DND-41 (cell line): ENCODE data around the gene SART1.
"Not testable (repeated sequence)": the region's sequence is repeated elsewhere in the genome, so short reads cannot be mapped to it uniquely, and the experiment has no call there.

Source experiments
- ATAC-seq: fragments of 200-7000 bp; cut with Tn5 transposase; 3 replicates; pipeline ENCODE4 v1.9.1; 2021; ENCODE audit warnings: low read depth; ENCODE audit not compliant: insufficient read depth
- DNase-seq: peaks from one replicate; pipeline ENCODE4 v3.0.0-alpha.2; 2020
- H2AFZ ChIP-seq: 2 replicates; pipeline ENCODE4 v1.6.0; 2012; ENCODE audit warnings: low read depth, low read length
- H3K27ac ChIP-seq: 2 replicates; pipeline ENCODE4 v1.5.1; 2012; ENCODE audit warnings: low read length, inconsistent platforms
- H3K27me3 ChIP-seq: fragments of 200-600 bp; sonication (generic); 2 replicates; pipeline ENCODE4 v1.6.0; 2012; ENCODE audit warnings: low read length, mild to moderate bottlenecking, inconsistent platforms; ENCODE audit not compliant: insufficient read depth, poor library complexity
- H3K36me3 ChIP-seq: 2 replicates; pipeline ENCODE4 v1.5.1; 2012; ENCODE audit warnings: low read length, inconsistent platforms; ENCODE audit not compliant: insufficient read depth
- H3K4me1 ChIP-seq: 2 replicates; pipeline ENCODE4 v1.5.1; 2012; ENCODE audit warnings: mild to moderate bottlenecking, low read length; ENCODE audit not compliant: insufficient read depth
- H3K4me2 ChIP-seq: 2 replicates; pipeline ENCODE4 v1.6.0; 2012; ENCODE audit warnings: mild to moderate bottlenecking, moderate library complexity, low read length, inconsistent platforms; ENCODE audit not compliant: insufficient read depth
- H3K4me3 ChIP-seq, 2 experiments: fragments of 200-600 bp in 1 of 2; shearing (Covaris generic) in 1 of 2; 2 replicates each; pipeline ENCODE4 v1.5.1; 2012 to 2016; ENCODE audit warnings: inconsistent platforms in 2 of 2, low read length in 2 of 2, mild to moderate bottlenecking in 2 of 2, low read depth in 1 of 2, moderate library complexity in 1 of 2
- H3K79me2 ChIP-seq: 2 replicates; pipeline ENCODE4 v1.6.0; 2012; ENCODE audit warnings: low read length, inconsistent platforms; ENCODE audit not compliant: insufficient read depth
- H3K9ac ChIP-seq: 2 replicates; pipeline ENCODE4 v1.6.0; 2012; ENCODE audit warnings: low read depth, mild to moderate bottlenecking, inconsistent platforms, low read length, moderate library complexity
- H3K9me3 ChIP-seq: 2 replicates; pipeline ENCODE4 v1.5.1; 2012; ENCODE audit warnings: low read length, moderate library complexity, mild to moderate bottlenecking, inconsistent platforms; ENCODE audit not compliant: insufficient read depth, severe bottlenecking
- H4K20me1 ChIP-seq: 2 replicates; pipeline ENCODE4 v1.6.0; 2012; ENCODE audit warnings: low read length; ENCODE audit not compliant: insufficient read depth
- EZH2 ChIP-seq: IDR thresholded peaks from 3 replicates; pipeline ENCODE4 v1.6.1; 2012; ENCODE audit warnings: borderline replicate concordance, low read depth, mild to moderate bottlenecking, moderate library complexity, low read length, inconsistent platforms; ENCODE audit not compliant: severe bottlenecking
- TF ChIP-seq, protein P1 (sequence below): IDR thresholded peaks from 2 replicates; pipeline ENCODE4 v1.5.1; 2012; ENCODE audit warnings: borderline replicate concordance, low read length, moderate library complexity, mild to moderate bottlenecking; ENCODE audit not compliant: poor library complexity, severe bottlenecking; ENCODE audit errors: extremely low read depth

SART1 gene

DNA sequence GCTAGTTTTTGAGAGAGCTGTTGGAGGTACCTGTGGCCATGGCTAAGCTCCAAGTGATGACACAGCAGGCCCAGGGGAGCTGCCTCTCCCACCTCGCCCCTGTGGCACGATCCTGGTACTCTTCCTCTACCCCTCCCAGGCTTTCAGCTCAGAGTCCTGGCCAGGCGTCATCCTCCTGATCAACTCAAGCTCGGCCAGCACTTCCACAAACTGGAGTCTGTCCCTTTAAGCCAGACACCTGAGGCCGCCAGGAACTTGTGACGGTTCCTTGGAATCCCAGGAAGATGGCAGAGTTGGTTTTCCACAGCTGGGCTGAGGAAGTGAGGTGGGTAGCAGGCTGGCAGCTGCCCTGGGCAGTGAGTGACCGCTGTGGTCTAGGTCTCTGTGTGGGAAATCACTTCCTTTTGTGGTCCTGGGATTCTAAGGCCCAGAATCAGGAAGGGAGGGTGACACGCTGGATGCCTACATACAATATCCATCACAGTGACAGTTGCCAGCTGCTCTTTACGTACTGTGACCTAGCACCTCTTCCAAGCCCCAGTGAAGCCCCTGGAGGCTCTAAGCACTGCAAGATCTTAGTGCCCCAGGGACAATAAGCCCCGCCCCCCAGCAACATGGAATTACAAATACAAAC lies 47.1 kb downstream of the SART1 start:
- ATAC-seq, result peak; percentile 10; the same call in 1 of the 3 replicates

DNA sequence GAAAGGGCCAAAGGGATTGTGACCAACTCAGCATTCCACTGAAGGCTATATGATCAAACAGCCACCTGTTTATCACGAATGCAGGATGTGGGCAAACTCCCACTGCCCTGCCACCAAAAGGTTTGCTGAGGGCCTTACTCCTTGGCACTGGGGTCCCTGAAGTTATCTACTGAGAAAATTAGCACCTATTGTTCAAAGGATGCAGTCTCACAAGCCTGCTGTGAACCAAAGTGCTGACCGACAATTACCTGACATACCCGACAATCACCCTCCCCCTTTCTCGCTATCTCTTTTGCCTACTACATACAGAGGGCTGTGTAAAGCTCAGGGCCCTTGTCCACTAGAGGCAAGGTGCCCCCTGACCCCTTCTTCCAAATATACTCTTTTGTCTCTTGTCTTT lies 48.5 kb downstream of the SART1 start:
- not testable (repeated sequence) for DNase-seq, ATAC-seq, H3K9me3 ChIP-seq, H2AFZ ChIP-seq, H3K36me3 ChIP-seq, H3K27me3 ChIP-seq, H3K9ac ChIP-seq, H3K4me2 ChIP-seq, H3K4me3 ChIP-seq, H3K27ac ChIP-seq, H3K79me2 ChIP-seq
- peaks cover 13% of the 10 kb centered on the region; the same call in 1 of the 2 replicates for H4K20me1 ChIP-seq
- H3K4me1 ChIP-seq, result peaks cover 17% of the 10 kb centered on the region

More for the DNA sequence above, 47.1 kb downstream of the SART1 start:
- Histone ChIP-seq H3K4me3 (no peak overlapping the region), H3K4me2 (no peak overlapping the region), H3K27me3 (no peaks in the 10 kb centered on the region), H2AFZ (no peak overlapping the region), H3K79me2 (peaks cover 5% of the 10 kb centered on the region), H3K27ac (no peak overlapping the region), H3K9me3 (no peaks in the 10 kb centered on the region), H4K20me1 (peaks cover 19% of the 10 kb centered on the region), H3K4me1 (peaks cover 23% of the 10 kb centered on the region), H3K9ac (no peak overlapping the region), H3K36me3 (peaks cover 22% of the 10 kb centered on the region)
- no peak for DNase-seq
- no peak for TF ChIP-seq EZH2
- TF ChIP-seq, protein P1, sequence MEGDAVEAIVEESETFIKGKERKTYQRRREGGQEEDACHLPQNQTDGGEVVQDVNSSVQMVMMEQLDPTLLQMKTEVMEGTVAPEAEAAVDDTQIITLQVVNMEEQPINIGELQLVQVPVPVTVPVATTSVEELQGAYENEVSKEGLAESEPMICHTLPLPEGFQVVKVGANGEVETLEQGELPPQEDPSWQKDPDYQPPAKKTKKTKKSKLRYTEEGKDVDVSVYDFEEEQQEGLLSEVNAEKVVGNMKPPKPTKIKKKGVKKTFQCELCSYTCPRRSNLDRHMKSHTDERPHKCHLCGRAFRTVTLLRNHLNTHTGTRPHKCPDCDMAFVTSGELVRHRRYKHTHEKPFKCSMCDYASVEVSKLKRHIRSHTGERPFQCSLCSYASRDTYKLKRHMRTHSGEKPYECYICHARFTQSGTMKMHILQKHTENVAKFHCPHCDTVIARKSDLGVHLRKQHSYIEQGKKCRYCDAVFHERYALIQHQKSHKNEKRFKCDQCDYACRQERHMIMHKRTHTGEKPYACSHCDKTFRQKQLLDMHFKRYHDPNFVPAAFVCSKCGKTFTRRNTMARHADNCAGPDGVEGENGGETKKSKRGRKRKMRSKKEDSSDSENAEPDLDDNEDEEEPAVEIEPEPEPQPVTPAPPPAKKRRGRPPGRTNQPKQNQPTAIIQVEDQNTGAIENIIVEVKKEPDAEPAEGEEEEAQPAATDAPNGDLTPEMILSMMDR, result no peak

DNA sequence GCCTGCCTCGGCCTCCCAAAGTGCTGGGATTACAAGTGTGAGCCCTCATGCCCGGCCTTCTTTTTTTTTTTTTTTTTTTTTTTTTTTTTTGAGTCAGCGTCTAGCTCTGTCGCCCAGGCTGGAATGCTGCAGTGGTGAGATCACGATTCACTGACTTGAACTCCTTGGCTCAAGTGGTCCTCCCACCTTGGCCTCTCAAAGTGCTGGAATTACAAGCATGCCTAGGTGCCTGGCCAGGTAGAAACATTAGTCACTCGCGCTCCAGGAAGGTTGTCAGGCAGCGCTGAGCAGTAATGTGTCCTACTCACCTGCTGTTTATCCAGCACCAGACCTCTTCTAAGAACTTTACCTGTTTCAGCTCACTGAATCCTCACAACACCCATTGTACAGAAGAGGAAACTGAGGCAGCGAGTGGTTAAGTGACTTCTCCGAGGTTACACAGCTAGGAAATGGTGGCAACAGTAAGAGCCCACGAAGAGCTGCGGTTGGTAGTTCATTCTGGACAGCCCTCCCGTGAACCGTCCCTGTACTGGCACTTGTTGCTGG lies 49.8 kb downstream of the SART1 start:
- H3K27me3 ChIP-seq, result no peaks in the 10 kb centered on the region
- peaks cover 16% of the 10 kb centered on the region for H3K4me1 ChIP-seq
- H3K4me2 ChIP-seq, result no peak overlapping the region
- no peaks in the 10 kb centered on the region for H3K9me3 ChIP-seq
- H3K9ac ChIP-seq, result no peak overlapping the region
- H3K79me2 ChIP-seq, result no peaks in the 10 kb centered on the region
- H3K36me3 ChIP-seq, result no peaks in the 10 kb centered on the region
- peaks cover 12% of the 10 kb centered on the region; the same call in 1 of the 2 replicates for H4K20me1 ChIP-seq
- ATAC-seq (no peak), DNase-seq (no peak)
- H2AFZ ChIP-seq, result no peak overlapping the region
- H3K4me3 ChIP-seq, result no peak overlapping the region
- TF ChIP-seq EZH2, result no peak
- TF ChIP-seq, protein P1, result no peak
- H3K27ac ChIP-seq, result no peak overlapping the region

DNA sequence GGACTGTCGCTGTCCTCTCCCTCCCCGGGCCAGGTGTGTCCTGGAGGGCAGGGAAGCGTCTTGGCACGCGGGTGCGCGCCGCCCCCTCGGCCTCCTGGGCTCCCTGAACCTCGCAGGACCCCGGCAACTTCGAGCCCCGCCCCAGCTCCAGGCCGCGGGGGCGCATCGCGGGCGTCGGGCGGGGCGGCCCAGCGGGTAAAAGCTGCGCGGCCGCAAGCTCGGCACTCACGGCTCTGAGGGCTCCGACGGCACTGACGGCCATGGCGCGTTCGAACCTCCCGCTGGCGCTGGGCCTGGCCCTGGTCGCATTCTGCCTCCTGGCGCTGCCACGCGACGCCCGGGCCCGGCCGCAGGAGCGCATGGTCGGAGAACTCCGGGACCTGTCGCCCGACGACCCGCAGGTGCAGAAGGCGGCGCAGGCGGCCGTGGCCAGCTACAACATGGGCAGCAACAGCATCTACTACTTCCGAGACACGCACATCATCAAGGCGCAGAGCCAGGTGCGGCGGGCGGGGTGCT lies 50.3 kb downstream of the SART1 start, which contains the start of gene CST6:
TSS of gene CST6 (plus strand) at position 224 of the 519 bp plus-strand sequence. CDS start at position 261, 37 bp downstream.
- H3K9ac ChIP-seq, result no peak within 1 kb of the TSS
- no peak within 1 kb of the TSS for H2AFZ ChIP-seq
- TF ChIP-seq EZH2, result no peak
- TF ChIP-seq, protein P1, result no peak
- no peak for DNase-seq
- no peak within 1 kb of the TSS for H3K4me2 ChIP-seq
- no peaks in the 10 kb centered on the region for H3K27me3 ChIP-seq
- no peaks in the 10 kb centered on the region for H3K9me3 ChIP-seq
- H3K27ac ChIP-seq, result no peak within 1 kb of the TSS
- peaks cover 6% of the 10 kb centered on the region; the same call in 1 of the 2 replicates for H4K20me1 ChIP-seq
- H3K4me3 ChIP-seq, result no peak within 1 kb of the TSS
- no peak for ATAC-seq
- H3K4me1 ChIP-seq, result peaks cover 11% of the 10 kb centered on the region
- H3K36me3 ChIP-seq, result no peaks in the 10 kb centered on the region
- H3K79me2 ChIP-seq, result no peaks in the 10 kb centered on the region
